NT2/D1 (cell line): ENCODE measurements around the gene SERTAD3.

Experiments used
- SUZ12 ChIP-seq: IDR thresholded peaks from 2 replicates; pipeline ENCODE4 v1.6.1; 2011; ENCODE audit not compliant: insufficient read length, insufficient read depth; ENCODE audit errors: extremely low read depth
- YY1 ChIP-seq: IDR thresholded peaks from 2 replicates; pipeline ENCODE4 v1.6.1; 2011; ENCODE audit not compliant: insufficient read length, insufficient read depth
- ZNF274 ChIP-seq: IDR thresholded peaks from 2 replicates; pipeline ENCODE4 v1.6.1; 2011; ENCODE audit warnings: mild to moderate bottlenecking, low read depth, low read length

- no peak for TF ChIP-seq YY1
- TF ChIP-seq ZNF274 = no peak
- no peak for TF ChIP-seq SUZ12
Observed at GRCh38 chr19:40446263-40446784, 2.2 kb upstream of the SERTAD3 start.
